HG03520 (cell line): ENCODE data around the gene ETS1.

Source experiments
- ATAC-seq: cut with Tn5 transposase; IDR thresholded peaks from one replicate; pipeline ENCODE4 v1.9.1; 2021; ENCODE audit warnings: mild to moderate bottlenecking, moderate library complexity; ENCODE audit not compliant: unreplicated experiment

The ETS1 gene

GRCh38 chr11:128504486-128504885 is 82.9 kb downstream of the ETS1 start:
- no peak for ATAC-seq

- no peak for ATAC-seq
Observed at GRCh38 chr11:128503245-128503991, 83.9 kb downstream of the ETS1 start.

GRCh38 chr11:128502726-128503125 is 84.6 kb downstream of the ETS1 start:
- ATAC-seq, result no peak

- ATAC-seq, result no peak
Observed at GRCh38 chr11:128501632-128502549, 85.5 kb downstream of the ETS1 start.

GRCh38 chr11:128501008-128501407 is 86.3 kb downstream of the ETS1 start:
- ATAC-seq, result no peak

GRCh38 chr11:128500493-128500892 is 86.9 kb downstream of the ETS1 start:
- ATAC-seq, result no peak

GRCh38 chr11:128499613-128500253 is 87.6 kb downstream of the ETS1 start:
- ATAC-seq, result no peak

- no peak for ATAC-seq
Observed at GRCh38 chr11:128498721-128499245, 88.6 kb downstream of the ETS1 start.

- no peak for ATAC-seq
Observed at GRCh38 chr11:128497776-128498095, 89.6 kb downstream of the ETS1 start.

- peak; percentile 49 for ATAC-seq
Observed at GRCh38 chr11:128497061-128497775, 90.1 kb downstream of the ETS1 start.

GRCh38 chr11:128496692-128497060 is 90.7 kb downstream of the ETS1 start:
- ATAC-seq, result no peak

GRCh38 chr11:128496249-128496648 is 91.1 kb downstream of the ETS1 start:
- ATAC-seq, result no peak

- ATAC-seq, result no peak
Observed at GRCh38 chr11:128494418-128495332, 92.7 kb downstream of the ETS1 start.

GRCh38 chr11:128493570-128493965 is 93.8 kb downstream of the ETS1 start:
- no peak for ATAC-seq

- no peak for ATAC-seq
Observed at GRCh38 chr11:128492903-128493569, 94.3 kb downstream of the ETS1 start.

GRCh38 chr11:128492461-128492860 is 94.9 kb downstream of the ETS1 start:
- ATAC-seq, result no peak

- no peak for ATAC-seq
Observed at GRCh38 chr11:128491195-128491936, 96.0 kb downstream of the ETS1 start.

- no peak for ATAC-seq
Observed at GRCh38 chr11:128490092-128490491, 97.3 kb downstream of the ETS1 start.

GRCh38 chr11:128488471-128488870 is 98.9 kb downstream of the ETS1 start:
- no peak for ATAC-seq
